ENCODE measurements around the gene INO80E. TPM values are rescaled to one million over a fixed set of nuclear protein-coding genes. Genes with fewer than 3 reads are reported as not detected.
"Not testable (repeated sequence)": the region's sequence is repeated elsewhere in the genome, so short reads cannot be mapped to it uniquely, and the experiment has no call there.

INO80E gene
- polyA plus RNA-seq, 1 donor from 2014 or later, result 6.0 TPM

GRCh38 chr16:30024451-30024850 is 28.4 kb downstream of the INO80E start:
- Mint-ChIP-seq H3K27ac (no peak overlapping the region), H3K4me1 (peaks cover 0 to 4% (median 3%) of the 10 kb centered on the region in 3 donors), H3K4me3 (no peak overlapping the region), H3K27me3 (peaks cover 29% of the 10 kb centered on the region), H3K36me3 (peaks cover 1% of the 10 kb centered on the region), H3K9me3 (no peaks in the 10 kb centered on the region)

DNA sequence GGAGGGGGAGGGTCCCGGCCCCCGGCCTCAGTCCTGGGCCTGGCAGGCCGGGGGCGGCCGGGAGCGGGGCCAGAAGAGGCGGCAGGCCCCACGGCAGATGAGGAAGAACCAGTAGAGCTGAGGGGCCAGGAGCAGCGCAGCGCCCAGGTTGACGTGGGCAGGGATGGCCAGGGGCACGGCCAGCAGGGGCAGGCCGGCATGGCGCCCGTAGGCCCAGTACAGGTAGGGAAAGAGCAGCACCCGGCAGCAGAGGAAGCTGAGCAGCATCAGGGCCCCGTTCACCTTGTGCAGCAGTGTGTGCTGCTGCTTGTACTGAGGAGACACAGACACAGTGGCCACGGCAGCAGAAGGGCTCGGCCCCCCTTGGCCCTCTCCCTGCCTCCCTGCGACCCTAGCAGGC is 29.1 kb downstream of the INO80E start:
- peaks cover 0 to 5% (median 4%) of the 10 kb centered on the region in 3 donors for H3K4me1 Mint-ChIP-seq

DNA sequence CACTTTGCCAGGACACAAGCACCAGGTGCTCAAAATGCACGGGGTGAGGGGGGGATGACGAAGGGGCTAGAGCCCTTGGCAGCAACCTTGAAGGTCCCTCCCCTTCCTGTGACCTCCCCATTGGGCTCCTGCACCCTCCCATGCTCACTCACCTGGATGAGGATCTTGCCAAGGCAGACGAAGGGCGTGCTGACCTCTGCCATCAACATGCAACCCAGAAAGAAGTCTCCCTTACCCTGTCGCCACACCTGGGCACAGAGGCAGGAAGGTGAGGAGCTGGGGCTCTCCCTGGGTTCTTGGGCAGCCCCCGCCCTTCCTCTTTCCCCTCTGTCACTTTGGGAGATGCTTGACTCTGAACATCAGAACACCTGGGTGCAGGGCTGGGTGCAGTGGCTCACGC is 29.5 kb downstream of the INO80E start:
- H3K4me1 Mint-ChIP-seq, result peaks cover 0 to 7% (median 4%) of the 10 kb centered on the region in 3 donors
- peaks cover 1% of the 10 kb centered on the region for H3K36me3 Mint-ChIP-seq
- no peaks in the 10 kb centered on the region for H3K9me3 Mint-ChIP-seq
- peaks cover 38% of the 10 kb centered on the region for H3K27me3 Mint-ChIP-seq
- H3K27ac Mint-ChIP-seq, result no peak overlapping the region
- no peak overlapping the region for H3K4me3 Mint-ChIP-seq

More for the DNA sequence above, 29.1 kb downstream of the INO80E start:
- H3K36me3 Mint-ChIP-seq, result peaks cover 1% of the 10 kb centered on the region
- H3K27me3 Mint-ChIP-seq, result peaks cover 36% of the 10 kb centered on the region
- H3K27ac Mint-ChIP-seq, result no peak overlapping the region
- H3K9me3 Mint-ChIP-seq, result no peaks in the 10 kb centered on the region
- H3K4me3 Mint-ChIP-seq, result no peak overlapping the region

DNA sequence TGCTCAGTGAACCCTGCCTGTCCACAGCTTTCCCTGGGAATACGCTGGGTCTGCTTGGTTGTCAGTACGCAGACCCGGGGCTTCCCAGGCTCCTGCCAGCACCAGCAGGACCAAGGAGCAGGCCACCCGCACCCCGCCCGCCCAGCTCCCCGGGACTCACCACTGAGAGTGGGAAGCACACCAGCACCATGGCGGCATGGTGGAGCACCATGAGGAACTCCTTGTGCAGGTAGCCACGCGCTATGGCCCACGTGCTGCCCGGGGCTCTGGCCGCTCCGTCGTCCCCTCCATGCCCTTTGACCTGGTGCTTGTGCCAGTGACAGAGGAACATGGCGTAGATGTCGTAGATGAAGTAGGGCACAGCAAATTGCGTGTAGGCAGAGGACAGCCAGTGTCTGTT is 30.4 kb downstream of the INO80E start:
- Mint-ChIP-seq H3K36me3 (peaks cover 1% of the 10 kb centered on the region), H3K27ac (no peak overlapping the region), H3K4me1 (peaks cover 0 to 4% (median 1%) of the 10 kb centered on the region in 3 donors), H3K4me3 (no peak overlapping the region), H3K9me3 (no peaks in the 10 kb centered on the region), H3K27me3 (peaks cover 40% of the 10 kb centered on the region)

GRCh38 chr16:30027588-30028437 is 31.8 kb downstream of the INO80E start:
- H3K4me3 Mint-ChIP-seq, result no peak overlapping the region

GRCh38 chr16:30028438-30029076 is 32.5 kb downstream of the INO80E start:
- Mint-ChIP-seq H3K27ac (no peak overlapping the region), H3K9me3 (no peaks in the 10 kb centered on the region), H3K27me3 (peaks cover 52% of the 10 kb centered on the region), H3K4me3 (no peak overlapping the region), H3K4me1 (peaks cover 5 to 6% (median 5%) of the 10 kb centered on the region in 3 donors), H3K36me3 (peaks cover 1% of the 10 kb centered on the region)

More at GRCh38 chr16:30027588-30028437, 31.8 kb downstream of the INO80E start:
- H3K9me3 Mint-ChIP-seq, result no peaks in the 10 kb centered on the region
- H3K27ac Mint-ChIP-seq, result no peak overlapping the region
- peaks cover 1% of the 10 kb centered on the region for H3K36me3 Mint-ChIP-seq
- peaks cover 48% of the 10 kb centered on the region for H3K27me3 Mint-ChIP-seq
- peaks cover 5 to 6% (median 5%) of the 10 kb centered on the region in 3 donors for H3K4me1 Mint-ChIP-seq

DNA sequence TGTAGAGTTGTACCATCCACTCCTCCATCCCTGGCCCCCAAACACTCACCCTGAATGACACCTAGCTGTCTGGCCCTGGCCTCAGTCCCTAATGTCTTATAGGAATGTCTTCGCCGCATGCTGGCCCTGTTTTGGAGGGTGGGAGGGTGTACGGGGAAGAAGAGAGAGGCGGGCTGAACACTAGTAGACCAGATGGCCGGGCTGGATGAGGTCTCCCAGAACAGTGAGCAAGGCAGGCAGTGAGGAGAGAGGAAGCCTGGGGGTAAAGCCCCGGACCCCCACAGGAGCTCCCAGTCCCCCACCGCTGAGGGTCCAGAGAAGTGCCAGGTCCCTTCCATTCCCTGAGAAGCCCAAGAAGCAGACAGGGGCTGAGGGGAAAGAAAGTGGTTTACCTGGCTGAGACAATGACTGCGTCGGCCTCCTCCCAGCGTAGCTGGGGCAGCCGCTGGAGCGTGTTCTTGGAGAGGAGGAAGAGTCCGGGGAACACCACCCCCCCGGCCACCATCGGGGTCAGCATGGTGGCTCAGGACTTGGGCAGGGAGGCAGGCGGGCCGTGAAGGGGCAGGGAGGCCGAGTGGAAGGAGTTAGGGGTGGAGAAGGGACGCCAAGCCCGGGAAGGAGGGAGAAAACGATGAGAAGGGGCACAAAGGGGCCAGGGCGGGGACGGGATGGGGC is 34.1 kb downstream of the INO80E start:
- Mint-ChIP-seq H3K9me3 (no peaks in the 10 kb centered on the region), H3K4me3 (peak overlapping the region in 2 of 4 donors; percentile 27 to 84), H3K4me1 (peaks cover 5 to 6% (median 5%) of the 10 kb centered on the region in 3 donors), H3K27me3 (peaks cover 62% of the 10 kb centered on the region), H3K27ac (no peak overlapping the region), H3K36me3 (peaks cover 1% of the 10 kb centered on the region)

DNA sequence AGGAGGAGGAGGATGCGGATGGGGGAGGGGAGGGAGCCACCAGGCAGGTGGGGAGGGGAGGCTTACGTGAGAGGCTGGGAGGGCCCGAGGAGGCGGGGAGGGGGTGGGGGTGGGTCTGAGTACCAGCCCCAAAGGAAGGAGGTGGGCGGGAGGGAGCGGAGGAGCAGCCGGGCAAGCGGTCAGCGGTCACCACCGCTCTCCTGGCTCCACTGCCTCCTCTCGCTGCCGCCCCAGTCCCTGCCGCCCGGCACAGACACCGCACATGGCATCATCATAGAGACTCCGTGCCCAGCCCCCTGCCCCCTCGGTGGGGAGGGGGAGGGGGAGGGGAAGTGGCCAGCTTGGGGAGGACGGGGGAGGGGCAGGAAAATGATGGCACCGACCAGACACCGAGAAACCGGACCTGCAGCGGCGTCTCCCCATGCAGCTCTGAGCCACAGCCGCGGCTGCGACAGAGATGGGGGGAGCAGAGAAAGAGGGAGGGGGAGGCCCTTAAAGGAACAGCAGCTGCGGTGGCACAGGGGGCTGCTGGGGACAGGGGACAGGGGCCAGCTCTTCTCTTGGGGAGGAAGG is 34.9 kb downstream of the INO80E start, which contains the start of gene TLCD3B:
TLCD3B (minus strand) TSS at position 431 of the 573 bp plus-strand sequence. CDS start 744 bp downstream, outside the sequence.
- Mint-ChIP-seq H3K4me3 (peak within 1 kb of the TSS in 3 of 4 donors; percentile 27 to 84 (median 67)), H3K4me1 (peaks cover 5 to 7% (median 5%) of the 10 kb centered on the region in 3 donors), H3K27ac (no peak within 1 kb of the TSS), H3K27me3 (peaks cover 63% of the 10 kb centered on the region), H3K36me3 (peaks cover 1% of the 10 kb centered on the region), H3K9me3 (no peaks in the 10 kb centered on the region)

DNA sequence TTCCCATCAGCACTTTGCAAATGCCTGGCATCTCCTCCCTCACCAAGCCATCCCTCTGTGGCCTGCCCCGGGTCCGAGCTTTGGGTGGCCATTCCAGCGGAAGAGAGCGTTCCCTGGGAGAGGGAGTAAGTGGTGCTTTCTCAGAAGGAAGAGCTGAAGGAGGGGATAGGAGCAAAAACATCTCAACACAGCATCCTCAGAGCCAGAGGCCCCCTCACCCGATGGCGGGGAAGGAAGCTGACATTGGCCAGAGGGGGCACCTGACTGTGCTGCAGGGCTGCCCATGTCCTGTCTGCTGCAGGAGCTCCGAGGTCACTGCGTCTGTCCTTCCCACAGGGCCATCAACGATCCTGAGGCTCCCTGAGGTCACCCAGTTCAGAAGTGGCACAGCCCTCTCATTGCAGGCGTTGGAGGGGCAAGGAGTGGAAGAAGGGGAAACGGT is 35.5 kb downstream of the INO80E start:
- peaks cover 1% of the 10 kb centered on the region for H3K36me3 Mint-ChIP-seq
- peaks cover 66% of the 10 kb centered on the region for H3K27me3 Mint-ChIP-seq
- peaks cover 5 to 7% (median 5%) of the 10 kb centered on the region in 3 donors for H3K4me1 Mint-ChIP-seq
- H3K4me3 Mint-ChIP-seq, result no peak overlapping the region
- no peak overlapping the region for H3K27ac Mint-ChIP-seq
- no peaks in the 10 kb centered on the region for H3K9me3 Mint-ChIP-seq

- H3K9me3 Mint-ChIP-seq, result no peaks in the 10 kb centered on the region
- H3K27me3 Mint-ChIP-seq, result peaks cover 63% of the 10 kb centered on the region
- peaks cover 5 to 7% (median 5%) of the 10 kb centered on the region in 3 donors for H3K4me1 Mint-ChIP-seq
- no peak overlapping the region for H3K27ac Mint-ChIP-seq
- H3K36me3 Mint-ChIP-seq, result peaks cover 1% of the 10 kb centered on the region
- peak overlapping the region in 2 of 4 donors; percentile 67 to 74 for H3K4me3 Mint-ChIP-seq
Observed at GRCh38 chr16:30032083-30032819, 36.2 kb downstream of the INO80E start.

GRCh38 chr16:30033270-30033669 is 37.2 kb downstream of the INO80E start:
- Mint-ChIP-seq H3K27me3 (peaks cover 60% of the 10 kb centered on the region), H3K9me3 (no peaks in the 10 kb centered on the region), H3K4me3 (peak overlapping the region in 1 of 4 donors; percentile 37), H3K27ac (no peak overlapping the region), H3K36me3 (no peaks in the 10 kb centered on the region), H3K4me1 (peaks cover 5 to 7% (median 5%) of the 10 kb centered on the region in 3 donors)

GRCh38 chr16:30040221-30040620 is 44.2 kb downstream of the INO80E start:
- H3K4me3 Mint-ChIP-seq, result no peak overlapping the region
- H3K4me1 Mint-ChIP-seq, result peaks cover 3 to 5% (median 4%) of the 10 kb centered on the region in 3 donors
- H3K9me3 Mint-ChIP-seq, result no peaks in the 10 kb centered on the region
- H3K36me3 Mint-ChIP-seq, result peaks cover 2% of the 10 kb centered on the region
- H3K27ac Mint-ChIP-seq, result no peak overlapping the region
- H3K27me3 Mint-ChIP-seq, result peaks cover 19% of the 10 kb centered on the region

DNA sequence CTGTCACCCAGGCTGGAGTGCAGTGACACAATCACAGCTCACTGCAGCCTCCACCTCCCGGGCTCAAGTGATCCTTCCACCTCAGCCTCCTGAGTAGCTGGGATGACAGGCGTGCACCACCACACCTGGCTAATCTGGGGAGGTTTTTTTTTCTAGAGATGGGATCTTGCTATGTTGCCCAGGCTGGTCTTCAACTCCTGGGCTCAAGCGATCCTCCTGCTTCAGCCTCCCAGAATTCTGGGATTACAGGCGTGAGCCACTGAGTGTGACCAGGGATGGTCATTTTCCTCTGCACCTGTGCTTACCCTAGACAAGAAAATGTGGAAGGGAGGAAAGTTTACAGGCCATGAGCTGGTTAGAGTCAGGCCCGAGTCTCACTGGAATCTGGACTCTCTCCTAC is 44.6 kb downstream of the INO80E start:
- not testable (repeated sequence) for H3K4me3 Mint-ChIP-seq, H3K4me1 Mint-ChIP-seq, H3K9me3 Mint-ChIP-seq, H3K27ac Mint-ChIP-seq, H3K36me3 Mint-ChIP-seq
- peaks cover 15% of the 10 kb centered on the region for H3K27me3 Mint-ChIP-seq

DNA sequence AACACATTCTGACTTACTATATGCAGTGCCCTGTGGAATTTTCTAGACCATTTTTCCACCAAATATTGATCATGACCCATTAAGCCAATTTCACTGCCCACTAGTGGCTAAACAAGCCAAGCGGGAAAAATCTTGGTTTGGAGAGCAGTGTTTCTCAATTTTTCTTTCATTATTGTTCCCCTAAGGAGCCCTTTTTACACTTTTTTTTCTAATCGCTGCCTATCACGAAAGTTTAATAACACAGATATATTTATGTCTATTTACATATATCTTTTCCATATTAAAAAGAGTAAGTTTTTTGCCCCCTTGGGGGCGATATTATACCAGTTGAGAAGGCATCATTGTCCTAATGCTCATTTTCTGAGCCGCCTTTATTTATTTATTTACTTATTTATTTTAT is 45.8 kb downstream of the INO80E start:
- peaks cover 3 to 5% (median 4%) of the 10 kb centered on the region in 3 donors for H3K4me1 Mint-ChIP-seq
- H3K36me3 Mint-ChIP-seq, result peaks cover 2% of the 10 kb centered on the region
- H3K4me3 Mint-ChIP-seq, result no peak overlapping the region
- H3K27me3 Mint-ChIP-seq, result peaks cover 7% of the 10 kb centered on the region
- H3K9me3 Mint-ChIP-seq, result no peaks in the 10 kb centered on the region
- H3K27ac Mint-ChIP-seq, result no peak overlapping the region
